HepG2 (cell line): ENCODE measurements around the gene DAZAP1. TPM values are rescaled to one million over a fixed set of nuclear protein-coding genes. Genes with fewer than 3 reads are reported as not detected.

Experiments used
- ATAC-seq: fragments of 200-7000 bp; cut with Tn5 transposase; 3 replicates; pipeline ENCODE4 v1.9.1; 2020; ENCODE audit warnings: mild to moderate bottlenecking, moderate library complexity
- BruUV-seq: library from RNA; stranded (reverse); fragments of 400-500 nt; replicated peaks from 2 replicates; lab custom pipeline; 2021; lab: Mats Ljungman, UMichigan
- CTCF ChIA-PET: fragments of 300-600 bp; formaldehyde crosslinking; extraction: SDS; loops from one replicate; lab custom pipeline; 2021; ENCODE audit warnings: low total read pairs, inconsistent platforms, low intra/inter-chr PET ratio; lab: Yijun Ruan, JAX
- POLR2A ChIA-PET: fragments of 350-600 bp; sonication (Branson Sonifier 250); formaldehyde crosslinking; loops from one replicate; lab custom pipeline; 2020; ENCODE audit warnings: antibody characterized with exemption, inconsistent platforms; lab: Yijun Ruan, JAX
- DNase-seq: peaks from one replicate; pipeline ENCODE4 v3.0.0-alpha.2; 2015; ENCODE audit warnings: low spot score
- FAIRE-seq: peaks from 3 replicates; lab custom pipeline; 2011; peaks lifted over from hg19 to GRCh38; lab: Jason Lieb, UNC
- H2AFZ ChIP-seq: one replicate; pipeline ENCODE4 v1.6.1; 2011; ENCODE audit warnings: low read length, inconsistent platforms
- H3K27ac ChIP-seq: fragments of 300-600 bp; 3 replicates; pipeline ENCODE4 v1.8.0; 2011; ENCODE audit warnings: mixed run types, mild to moderate bottlenecking, mixed read lengths, low read length, inconsistent platforms; ENCODE audit not compliant: insufficient read depth; ENCODE audit errors: extremely low read length
- H3K27me3 ChIP-seq, 2 experiments: fragments of 200-600 bp in 1 of 2; 2 replicates in 1 of 2; 3 replicates in 1 of 2; pipeline versions ENCODE4 v1.6.0 to v1.8.0; 2011; ENCODE audit warnings: low read length in 2 of 2, mild to moderate bottlenecking in 2 of 2, moderate library complexity in 2 of 2, inconsistent platforms in 1 of 2; ENCODE audit not compliant: insufficient read depth in 2 of 2, control insufficient read depth in 1 of 2
- H3K36me3 ChIP-seq, 2 experiments: fragments of 200-600 bp in 1 of 2; replicated peaks in 1 of 2; 2 replicates in 1 of 2; 3 replicates in 1 of 2; pipeline versions ENCODE4 v1.5.1 to v1.8.0; 2011; ENCODE audit warnings: low read length in 2 of 2, inconsistent platforms in 1 of 2; ENCODE audit not compliant: insufficient read depth in 2 of 2, control insufficient read depth in 1 of 2
- H3K4me1 ChIP-seq: 2 replicates; pipeline ENCODE4 v1.5.1; 2012; ENCODE audit warnings: low read length, inconsistent platforms; ENCODE audit not compliant: insufficient read depth
- H3K4me2 ChIP-seq: 2 replicates; pipeline ENCODE4 v1.6.0; 2011; ENCODE audit warnings: low read depth, low read length, inconsistent platforms
- H3K4me3 ChIP-seq, 3 experiments: fragments of 200-600 bp in 1 of 3; sonication (generic), shearing (Covaris generic) in 1 of 3; replicated peaks in 1 of 3; 2 replicates each; pipeline ENCODE4 v1.5.1; 2011 to 2016; ENCODE audit warnings: low read length in 3 of 3, inconsistent platforms in 2 of 3, low read depth in 2 of 3, mild to moderate bottlenecking in 2 of 3, control low read depth in 1 of 3, mixed read lengths in 1 of 3; ENCODE audit not compliant: insufficient read depth in 1 of 3
- H3K79me2 ChIP-seq: one replicate; pipeline ENCODE4 v1.6.1; 2011; ENCODE audit warnings: low read length, inconsistent platforms; ENCODE audit not compliant: insufficient read depth
- H3K9ac ChIP-seq: 2 replicates; pipeline ENCODE4 v1.6.0; 2011; ENCODE audit warnings: mild to moderate bottlenecking, low read depth, low read length, inconsistent platforms; ENCODE audit not compliant: insufficient read depth
- H3K9me3 ChIP-seq: 2 replicates; pipeline ENCODE4 v1.5.1; 2012; ENCODE audit warnings: mild to moderate bottlenecking, low read length
- H4K20me1 ChIP-seq: 2 replicates; pipeline ENCODE4 v1.6.0; 2011; ENCODE audit warnings: inconsistent platforms, mild to moderate bottlenecking, low read length, moderate library complexity; ENCODE audit not compliant: insufficient read depth
- RBFOX2 ChIP-seq: fragments of 200-400 bp; formaldehyde crosslinking; IDR thresholded peaks from 2 replicates; pipeline ENCODE4 v1.6.1; 2017; ENCODE audit warnings: low read depth, mild to moderate bottlenecking, low read length
- WGBS: methylation state at CpG from one replicate; pipeline ENCODE4 v1.1.6; 2017; ENCODE audit warnings: low lambda C conversion rate; 5-methylcytosine and 5-hydroxymethylcytosine counted together
- in situ Hi-C: cut with HindIII; loops from 2 replicates; pipeline ENCODE4 v1.10.0; 2017; ENCODE audit warnings: low pct_unique_long_range_greater_than_20kb; ENCODE audit not compliant: extremely low pct_ligation_motif_present
- intact Hi-C: fragments of 100-400 bp; cut with micrococcal nuclease; formaldehyde crosslinking; loops from one replicate; pipeline ENCODE4 v1.10.0; 2022; ENCODE audit not compliant: unreplicated experiment
- polyA plus RNA-seq, 8 experiments: library from polyadenylated mRNA; depleted of rRNA in 3 of 8; stranded (reverse) in 7 of 8; unstranded in 1 of 8; fragments of >200 nt; fragmentation: Illumina TruSeq in 4 of 8; extraction: Trizol in 4 of 8; gene quantifications; 2 replicates each; pipeline versions ENCODE4 v1.2.1 to v1.2.3, GENCODE V29; 2011 to 2016; ENCODE audit warnings: low read depth in 4 of 8, missing spikeins in 1 of 8, mixed read lengths in 1 of 8; ENCODE audit not compliant: insufficient read depth in 1 of 8
- total RNA-seq, 5 experiments: library from RNA; depleted of rRNA; stranded (reverse); fragments of >200 nt; fragmentation: Illumina TruSeq; extraction: Trizol; gene quantifications; 2 replicates each; pipeline ENCODE4 v1.2.3, GENCODE V29; 2016; ENCODE audit warnings: low read depth in 1 of 5
- TF ChIP-seq, protein P1 (sequence below): sonication (generic); formaldehyde crosslinking; IDR thresholded peaks from 2 replicates; pipeline ENCODE4 v1.5.0; 2020; ENCODE audit warnings: missing genetic modification reagents, mild to moderate bottlenecking, borderline replicate concordance
- TF ChIP-seq, protein P2 (sequence below): sonication (generic); formaldehyde crosslinking; IDR thresholded peaks from 2 replicates; pipeline ENCODE4 v1.4.0; 2020; ENCODE audit warnings: missing genetic modification reagents, borderline replicate concordance

DAZAP1 gene
- total and polyA plus RNA-seq, 2 of the 13 experiments (the other 11 are each of a cell fraction or from before 2014, with no cell fraction given), result 63.3 to 79.2 TPM

DNA sequence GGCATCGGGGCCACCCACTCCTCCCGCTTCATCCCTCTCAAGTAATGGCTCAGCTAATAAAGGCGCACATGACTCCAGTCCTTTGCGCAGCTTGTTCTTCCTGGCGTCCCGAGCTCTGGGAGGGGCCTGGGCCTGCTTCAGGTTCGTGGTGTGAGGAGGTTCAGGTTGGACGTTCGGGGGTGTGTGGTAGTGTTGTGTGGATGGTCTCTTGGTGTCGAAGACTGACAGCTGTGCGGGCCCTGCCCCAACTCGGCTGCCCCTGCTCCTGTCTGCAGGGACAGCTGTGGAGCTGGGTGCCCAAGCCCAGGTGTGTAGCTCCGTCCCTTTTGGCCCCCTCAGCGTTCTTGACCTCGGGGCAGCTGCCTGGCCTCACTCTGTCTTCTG, 33.0 kb downstream of the DAZAP1 start:
- TF ChIP-seq, protein P1, sequence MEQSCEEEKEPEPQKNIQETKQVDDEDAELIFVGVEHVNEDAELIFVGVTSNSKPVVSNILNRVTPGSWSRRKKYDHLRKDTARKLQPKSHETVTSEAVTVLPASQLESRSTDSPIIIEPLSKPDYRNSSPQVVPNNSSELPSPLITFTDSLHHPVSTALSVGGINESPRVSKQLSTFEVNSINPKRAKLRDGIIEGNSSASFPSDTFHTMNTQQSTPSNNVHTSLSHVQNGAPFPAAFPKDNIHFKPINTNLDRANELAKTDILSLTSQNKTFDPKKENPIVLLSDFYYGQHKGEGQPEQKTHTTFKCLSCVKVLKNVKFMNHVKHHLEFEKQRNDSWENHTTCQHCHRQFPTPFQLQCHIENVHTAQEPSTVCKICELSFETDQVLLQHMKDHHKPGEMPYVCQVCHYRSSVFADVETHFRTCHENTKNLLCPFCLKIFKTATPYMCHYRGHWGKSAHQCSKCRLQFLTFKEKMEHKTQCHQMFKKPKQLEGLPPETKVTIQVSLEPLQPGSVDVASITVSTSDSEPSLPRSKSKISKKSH (CRISPR knock-in tag), result 0 out of 2 replicates have a peak, but pooled peaks have one; percentile 7
- peak; percentile 54 for TF ChIP-seq RBFOX2
- TF ChIP-seq, protein P2, sequence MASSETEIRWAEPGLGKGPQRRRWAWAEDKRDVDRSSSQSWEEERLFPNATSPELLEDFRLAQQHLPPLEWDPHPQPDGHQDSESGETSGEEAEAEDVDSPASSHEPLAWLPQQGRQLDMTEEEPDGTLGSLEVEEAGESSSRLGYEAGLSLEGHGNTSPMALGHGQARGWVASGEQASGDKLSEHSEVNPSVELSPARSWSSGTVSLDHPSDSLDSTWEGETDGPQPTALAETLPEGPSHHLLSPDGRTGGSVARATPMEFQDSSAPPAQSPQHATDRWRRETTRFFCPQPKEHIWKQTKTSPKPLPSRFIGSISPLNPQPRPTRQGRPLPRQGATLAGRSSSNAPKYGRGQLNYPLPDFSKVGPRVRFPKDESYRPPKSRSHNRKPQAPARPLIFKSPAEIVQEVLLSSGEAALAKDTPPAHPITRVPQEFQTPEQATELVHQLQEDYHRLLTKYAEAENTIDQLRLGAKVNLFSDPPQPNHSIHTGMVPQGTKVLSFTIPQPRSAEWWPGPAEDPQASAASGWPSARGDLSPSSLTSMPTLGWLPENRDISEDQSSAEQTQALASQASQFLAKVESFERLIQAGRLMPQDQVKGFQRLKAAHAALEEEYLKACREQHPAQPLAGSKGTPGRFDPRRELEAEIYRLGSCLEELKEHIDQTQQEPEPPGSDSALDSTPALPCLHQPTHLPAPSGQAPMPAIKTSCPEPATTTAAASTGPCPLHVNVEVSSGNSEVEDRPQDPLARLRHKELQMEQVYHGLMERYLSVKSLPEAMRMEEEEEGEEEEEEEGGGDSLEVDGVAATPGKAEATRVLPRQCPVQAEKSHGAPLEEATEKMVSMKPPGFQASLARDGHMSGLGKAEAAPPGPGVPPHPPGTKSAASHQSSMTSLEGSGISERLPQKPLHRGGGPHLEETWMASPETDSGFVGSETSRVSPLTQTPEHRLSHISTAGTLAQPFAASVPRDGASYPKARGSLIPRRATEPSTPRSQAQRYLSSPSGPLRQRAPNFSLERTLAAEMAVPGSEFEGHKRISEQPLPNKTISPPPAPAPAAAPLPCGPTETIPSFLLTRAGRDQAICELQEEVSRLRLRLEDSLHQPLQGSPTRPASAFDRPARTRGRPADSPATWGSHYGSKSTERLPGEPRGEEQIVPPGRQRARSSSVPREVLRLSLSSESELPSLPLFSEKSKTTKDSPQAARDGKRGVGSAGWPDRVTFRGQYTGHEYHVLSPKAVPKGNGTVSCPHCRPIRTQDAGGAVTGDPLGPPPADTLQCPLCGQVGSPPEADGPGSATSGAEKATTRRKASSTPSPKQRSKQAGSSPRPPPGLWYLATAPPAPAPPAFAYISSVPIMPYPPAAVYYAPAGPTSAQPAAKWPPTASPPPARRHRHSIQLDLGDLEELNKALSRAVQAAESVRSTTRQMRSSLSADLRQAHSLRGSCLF, result no peak
- BruUV-seq, result no TSS peak
- Histone ChIP-seq H3K4me3 (peak overlapping the region in 2 of 3 experiments; percentile 19 to 87; a peak in 3 of 6 replicates), H3K27me3 (no peaks in the 10 kb centered on the region), H3K36me3 (peaks cover 13 to 33% of the 10 kb centered on the region in 2 experiments), H2AFZ (no peak overlapping the region), H3K9me3 (no peaks in the 10 kb centered on the region), H4K20me1 (peaks cover 36% of the 10 kb centered on the region), H3K27ac (no peak overlapping the region), H3K4me1 (peaks cover 42% of the 10 kb centered on the region), H3K79me2 (peaks cover 31% of the 10 kb centered on the region), H3K4me2 (peak overlapping the region; percentile 20; the same call in 1 of the 2 replicates), H3K9ac (peak overlapping the region; percentile 43; the same call in 1 of the 2 replicates)
- CTCF ChIA-PET, result no interaction called here
- ATAC-seq (no peak), DNase-seq (no peak), FAIRE-seq (no peak)
- in situ Hi-C loops (no loop called here), intact Hi-C loops (no loop called here)
- POLR2A ChIA-PET, result interaction anchor here (0.9 kb wide), 1 partner anchor 31 kb away, joined by 3 read pairs; no protein-coding TSS in a partner anchor
- 89% methylated on average over 13 of the region's 15 CpGs for WGBS
